CD4-positive, alpha-beta T cell treated with Interleukin-2 at 100 ng/mL for 4 hours (primary cell): Measurements from ENCODE around the gene JMJD8.
A peak's percentile ranks its signal among the peaks of the same experiment; 100 is the strongest.

Source experiments
- DNase-seq: peaks from one replicate; pipeline ENCODE4 v3.0.0-alpha.2; 2020; ENCODE audit warnings: low spot score

JMJD8 gene

DNA sequence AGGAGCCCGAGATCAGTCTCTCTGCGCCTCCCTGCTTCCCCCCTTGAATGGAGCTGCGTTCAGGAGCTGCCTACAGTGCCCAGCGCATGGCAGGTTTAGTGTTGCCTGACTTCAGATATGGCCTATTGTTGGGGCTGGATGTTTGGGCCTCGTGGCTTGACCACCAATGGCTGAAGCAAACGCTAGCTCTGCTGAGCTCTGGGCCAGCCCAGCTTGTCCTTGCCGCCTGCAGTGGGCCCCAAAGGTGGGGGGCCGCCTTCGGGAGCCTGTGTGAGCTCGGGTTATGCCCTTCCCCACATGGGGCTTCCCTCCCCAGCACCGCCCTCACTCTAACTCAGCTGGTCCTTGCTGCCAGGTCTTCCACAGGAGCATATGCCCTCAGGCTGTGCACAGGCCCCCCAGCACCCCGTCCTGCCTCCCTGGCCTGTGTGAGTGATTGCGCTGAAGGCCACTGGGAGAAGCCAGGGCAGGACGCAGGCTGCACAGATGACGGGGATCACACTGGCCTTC, 46.0 kb downstream of the JMJD8 start:
- DNase-seq, result no peak

DNA sequence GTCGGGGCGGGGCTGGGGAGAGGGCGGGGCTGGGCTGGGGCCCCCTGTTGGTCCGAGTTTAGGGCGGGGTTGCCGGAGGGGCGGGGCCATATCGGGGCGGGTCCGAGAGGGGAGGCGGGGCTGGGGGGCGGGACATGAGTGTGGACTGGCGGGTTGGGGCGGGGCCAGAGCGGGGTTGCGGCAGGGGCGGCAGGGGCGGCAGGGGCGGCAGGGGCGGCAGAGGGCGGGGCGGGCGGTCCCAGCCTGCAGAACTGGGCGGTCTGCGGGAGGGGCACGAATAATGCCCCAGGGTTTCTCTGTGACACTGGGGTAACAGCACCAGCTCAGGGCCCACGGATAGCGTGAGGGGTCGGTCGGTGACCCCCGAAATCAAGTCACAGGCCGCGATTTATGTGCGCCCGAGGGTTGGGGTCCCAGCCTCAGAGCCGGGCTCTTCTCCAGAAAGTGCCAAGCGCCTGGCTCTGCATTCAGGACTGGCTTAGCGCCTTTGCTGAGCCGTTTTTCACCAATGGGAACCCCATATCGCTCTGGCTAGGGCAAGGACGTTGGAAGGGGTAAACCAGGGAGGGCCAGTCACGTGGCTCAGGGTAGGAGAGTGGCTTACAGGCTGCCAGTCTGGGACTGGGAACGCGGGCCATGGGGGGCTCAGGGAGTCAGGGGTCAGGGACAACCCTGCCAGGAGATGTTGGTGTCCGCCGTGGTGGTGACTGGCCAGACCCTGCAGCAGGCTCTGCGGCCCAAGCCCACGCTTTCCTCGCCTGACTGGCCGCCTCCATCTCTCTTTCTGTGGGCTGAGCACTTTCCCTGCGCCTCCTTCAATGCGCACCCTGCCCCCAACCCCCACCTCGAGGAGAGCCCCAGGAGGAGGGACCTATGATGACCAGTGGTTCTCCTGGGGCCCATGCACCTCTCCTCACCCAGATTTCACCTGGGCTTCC, 46.8 kb downstream of the JMJD8 start:
- DNase-seq, result peak; percentile 86

DNA sequence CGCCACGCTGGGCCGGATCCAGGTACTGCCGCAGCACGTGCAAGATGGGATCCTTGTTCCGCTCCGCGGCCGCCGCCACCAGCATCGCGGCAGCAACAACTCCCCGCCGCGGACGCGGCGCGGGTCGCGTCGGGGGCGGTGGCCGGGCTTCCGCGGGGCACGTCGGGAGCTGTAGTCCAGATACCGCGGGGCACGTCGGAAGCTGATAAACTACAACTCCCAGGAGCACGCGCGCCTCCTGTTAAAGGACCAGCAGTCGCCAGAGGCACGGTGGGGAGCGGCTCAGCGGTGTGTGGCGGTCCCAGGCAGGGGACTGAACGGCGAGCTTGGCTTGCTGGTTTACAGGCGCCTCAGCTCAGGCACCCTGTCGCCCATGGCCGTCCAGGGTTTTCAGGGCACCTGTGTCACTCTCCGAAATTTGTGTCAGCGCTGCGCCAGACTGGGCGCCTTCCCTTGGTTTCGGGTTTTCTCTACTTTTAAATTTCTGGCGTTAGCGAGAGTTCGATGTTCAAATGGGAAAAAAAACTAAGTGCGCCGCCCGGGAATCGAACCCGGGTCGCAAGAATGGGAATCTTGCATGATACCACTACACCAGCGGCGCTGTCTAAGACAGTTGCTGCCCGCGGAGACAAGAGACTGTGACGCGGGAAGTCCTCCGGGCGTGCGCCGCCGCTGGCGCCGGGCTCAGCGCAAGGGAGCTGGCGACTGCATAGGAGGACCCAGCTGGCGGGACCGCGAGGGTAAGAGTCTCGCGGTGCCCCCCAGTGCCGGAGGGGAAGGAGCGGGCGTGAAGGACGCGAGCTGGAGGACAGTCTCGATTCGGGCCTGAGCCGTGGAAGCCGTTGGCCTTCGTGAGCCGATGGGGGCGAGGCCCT, 47.7 kb downstream of the JMJD8 start, which contains the start of gene METTL26:
Gene METTL26 (minus strand): TSS at position 100 of the 875 bp plus-strand sequence. CDS start 15 bp downstream, at position 85.
- peak; percentile 94 for DNase-seq

DNA sequence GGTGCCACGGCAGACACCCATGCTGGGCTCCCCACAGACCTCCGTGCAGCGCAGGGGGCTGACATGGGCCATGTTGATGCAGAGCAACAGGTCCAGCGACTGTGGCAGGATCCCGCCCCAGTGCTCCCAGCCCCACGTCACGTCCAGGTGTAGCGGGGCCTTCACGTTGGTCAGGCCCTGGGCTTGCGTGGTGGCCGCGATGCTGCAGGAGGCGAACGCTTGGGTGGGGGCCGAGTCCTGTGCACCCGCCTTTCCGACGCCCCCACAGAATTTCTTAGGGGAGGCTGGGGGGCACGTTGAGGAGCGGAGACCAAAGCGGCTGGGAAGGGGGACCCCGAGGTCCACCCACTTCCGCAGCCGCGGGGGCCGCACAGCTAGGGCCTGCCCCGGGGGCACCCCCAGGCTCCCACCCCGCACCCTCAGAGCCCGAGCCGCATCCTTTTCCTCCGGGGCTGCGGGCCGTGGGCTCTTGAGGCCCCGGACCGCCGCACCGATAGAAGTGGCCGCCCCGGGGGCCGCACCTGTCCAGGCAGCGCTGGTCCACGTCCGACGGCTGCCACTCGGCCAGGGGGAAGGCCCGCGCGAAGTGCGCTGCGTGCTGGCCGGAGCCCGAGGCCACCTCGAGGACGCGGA, 48.4 kb downstream of the JMJD8 start:
- no peak for DNase-seq

GRCh38 chr16:634996-635395, 49.1 kb downstream of the JMJD8 start:
- DNase-seq, result no peak

- no peak for DNase-seq
These were observed 50.0 kb downstream of the JMJD8 start for GRCh38 chr16:634051-634670.

- no peak for DNase-seq
These were observed 50.6 kb downstream of the JMJD8 start for GRCh38 chr16:633336-634050.

DNA sequence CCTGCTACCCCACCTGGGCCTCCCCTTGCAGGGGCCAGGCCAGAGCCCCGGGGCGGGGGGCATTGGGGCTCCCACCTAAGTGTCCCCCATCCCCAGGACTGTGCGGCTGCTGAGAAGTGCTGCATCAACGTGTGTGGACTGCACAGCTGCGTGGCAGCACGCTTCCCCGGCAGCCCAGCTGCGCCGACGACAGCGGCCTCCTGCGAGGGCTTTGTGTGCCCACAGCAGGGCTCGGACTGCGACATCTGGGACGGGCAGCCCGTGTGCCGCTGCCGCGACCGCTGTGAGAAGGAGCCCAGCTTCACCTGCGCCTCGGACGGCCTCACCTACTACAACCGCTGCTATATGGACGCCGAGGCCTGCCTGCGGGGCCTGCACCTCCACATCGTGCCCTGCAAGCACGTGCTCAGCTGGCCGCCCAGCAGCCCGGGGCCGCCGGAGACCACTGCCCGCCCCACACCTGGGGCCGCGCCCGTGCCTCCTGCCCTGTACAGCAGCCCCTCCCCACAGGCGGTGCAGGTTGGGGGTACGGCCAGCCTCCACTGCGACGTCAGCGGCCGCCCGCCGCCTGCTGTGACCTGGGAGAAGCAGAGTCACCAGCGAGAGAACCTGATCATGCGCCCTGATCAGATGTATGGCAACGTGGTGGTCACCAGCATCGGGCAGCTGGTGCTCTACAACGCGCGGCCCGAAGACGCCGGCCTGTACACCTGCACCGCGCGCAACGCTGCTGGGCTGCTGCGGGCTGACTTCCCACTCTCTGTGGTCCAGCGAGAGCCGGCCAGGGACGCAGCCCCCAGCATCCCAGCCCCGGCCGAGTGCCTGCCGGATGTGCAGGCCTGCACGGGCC, 51.4 kb downstream of the JMJD8 start:
- no peak for DNase-seq

DNA sequence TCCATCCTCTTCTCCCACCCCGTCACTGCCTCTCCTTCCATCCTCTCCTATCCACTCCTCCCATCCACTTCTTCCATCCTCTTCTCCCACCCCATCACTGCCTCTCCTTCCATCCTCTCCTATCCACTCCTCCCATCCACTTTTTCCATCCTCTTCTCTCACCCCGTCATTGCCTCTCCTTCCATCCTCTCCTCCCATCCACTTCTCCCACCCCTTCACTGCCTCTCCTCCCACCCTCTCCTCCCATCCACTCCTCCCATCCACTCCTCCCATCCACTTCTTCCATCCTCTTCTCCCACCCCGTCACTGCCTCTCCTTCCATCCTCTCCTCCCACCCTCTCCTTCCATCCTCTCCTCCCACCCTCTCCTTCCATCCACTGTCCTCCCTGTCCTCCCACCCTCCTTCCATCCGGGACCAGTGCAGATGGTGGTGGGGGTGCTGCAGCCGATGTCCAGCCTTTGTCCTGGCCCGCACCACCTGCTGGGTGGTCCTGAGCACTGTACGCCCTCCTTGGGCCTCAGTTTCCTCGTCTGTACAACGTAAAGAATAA, 52.3 kb downstream of the JMJD8 start:
- DNase-seq, result no peak
